NB4 (cell line): ENCODE measurements around the gene NPAS3.

ENCODE experiments used
- POLR2A ChIP-seq: IDR thresholded peaks from 2 replicates; pipeline ENCODE4 v1.6.1; 2011; ENCODE audit warnings: mild to moderate bottlenecking; ENCODE audit not compliant: insufficient read length; ENCODE audit errors: extremely low read depth
- TF ChIP-seq, protein P1 (sequence below): IDR thresholded peaks from one replicate; pipeline ENCODE4 v1.5.1; 2012; ENCODE audit warnings: low read depth, low read length

DNA sequence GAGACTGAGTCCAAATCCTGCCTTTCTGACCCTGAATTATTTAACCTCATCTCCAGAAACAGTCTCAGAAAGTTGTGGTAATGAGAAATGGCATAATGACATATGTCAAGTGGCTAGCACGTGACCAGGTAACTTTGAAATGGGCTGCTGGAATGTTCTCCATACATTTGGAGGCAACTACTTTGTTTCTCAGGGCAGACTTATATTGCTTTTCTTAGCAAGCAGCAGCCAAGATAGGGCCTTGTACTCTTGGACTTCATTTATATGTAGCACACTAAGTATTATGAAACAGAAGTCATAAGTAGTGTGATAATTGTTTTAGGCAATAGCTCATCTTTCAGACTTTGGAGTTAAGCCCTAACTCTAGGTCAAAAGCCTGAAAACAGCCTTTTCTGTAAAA lies 494.7 kb downstream of the NPAS3 start:
- no peak for TF ChIP-seq POLR2A
- TF ChIP-seq, protein P1, sequence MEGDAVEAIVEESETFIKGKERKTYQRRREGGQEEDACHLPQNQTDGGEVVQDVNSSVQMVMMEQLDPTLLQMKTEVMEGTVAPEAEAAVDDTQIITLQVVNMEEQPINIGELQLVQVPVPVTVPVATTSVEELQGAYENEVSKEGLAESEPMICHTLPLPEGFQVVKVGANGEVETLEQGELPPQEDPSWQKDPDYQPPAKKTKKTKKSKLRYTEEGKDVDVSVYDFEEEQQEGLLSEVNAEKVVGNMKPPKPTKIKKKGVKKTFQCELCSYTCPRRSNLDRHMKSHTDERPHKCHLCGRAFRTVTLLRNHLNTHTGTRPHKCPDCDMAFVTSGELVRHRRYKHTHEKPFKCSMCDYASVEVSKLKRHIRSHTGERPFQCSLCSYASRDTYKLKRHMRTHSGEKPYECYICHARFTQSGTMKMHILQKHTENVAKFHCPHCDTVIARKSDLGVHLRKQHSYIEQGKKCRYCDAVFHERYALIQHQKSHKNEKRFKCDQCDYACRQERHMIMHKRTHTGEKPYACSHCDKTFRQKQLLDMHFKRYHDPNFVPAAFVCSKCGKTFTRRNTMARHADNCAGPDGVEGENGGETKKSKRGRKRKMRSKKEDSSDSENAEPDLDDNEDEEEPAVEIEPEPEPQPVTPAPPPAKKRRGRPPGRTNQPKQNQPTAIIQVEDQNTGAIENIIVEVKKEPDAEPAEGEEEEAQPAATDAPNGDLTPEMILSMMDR, result no peak
